ENCODE results near the gene OPRD1.

OPRD1 gene

GRCh38 chr1:28895896-28896608 lies 84.1 kb downstream of the OPRD1 start:
- H3K9me3 ChIP-seq (ENCODE audit: control insufficient read depth, insufficient read depth, low read depth, low read length) = no peaks in the 10 kb centered on the region
- H3K27me3 ChIP-seq (ENCODE audit: control insufficient read depth, insufficient read depth, low read length) = no peaks in the 10 kb centered on the region
- no peak overlapping the region for H3K9ac ChIP-seq (ENCODE audit: low read length)
- H3K36me3 ChIP-seq (ENCODE audit: control insufficient read depth, insufficient read depth, low read length) = no peaks in the 10 kb centered on the region
- no peak overlapping the region for H3K4me3 ChIP-seq (ENCODE audit: low read depth, low read length)
- no peaks in the 10 kb centered on the region; the same call in 1 of the 2 replicates for H3K4me1 ChIP-seq (ENCODE audit: control insufficient read depth, insufficient read depth, low read length)
- H3K27ac ChIP-seq (ENCODE audit: low read depth, low read length) = no peak overlapping the region

- H3K4me3 ChIP-seq (ENCODE audit: low read depth, low read length) = no peak overlapping the region
- no peak overlapping the region for H3K27ac ChIP-seq (ENCODE audit: low read depth, low read length)
- H3K9ac ChIP-seq (ENCODE audit: low read length) = no peak overlapping the region
- H3K27me3 ChIP-seq (ENCODE audit: control insufficient read depth, insufficient read depth, low read length) = no peaks in the 10 kb centered on the region
- no peaks in the 10 kb centered on the region for H3K36me3 ChIP-seq (ENCODE audit: control insufficient read depth, insufficient read depth, low read length)
- no peaks in the 10 kb centered on the region; the same call in 1 of the 2 replicates for H3K4me1 ChIP-seq (ENCODE audit: control insufficient read depth, insufficient read depth, low read length)
- no peaks in the 10 kb centered on the region for H3K9me3 ChIP-seq (ENCODE audit: control insufficient read depth, insufficient read depth, low read depth, low read length)
Measured at GRCh38 chr1:28896609-28896986, 84.6 kb downstream of the OPRD1 start.

DNA sequence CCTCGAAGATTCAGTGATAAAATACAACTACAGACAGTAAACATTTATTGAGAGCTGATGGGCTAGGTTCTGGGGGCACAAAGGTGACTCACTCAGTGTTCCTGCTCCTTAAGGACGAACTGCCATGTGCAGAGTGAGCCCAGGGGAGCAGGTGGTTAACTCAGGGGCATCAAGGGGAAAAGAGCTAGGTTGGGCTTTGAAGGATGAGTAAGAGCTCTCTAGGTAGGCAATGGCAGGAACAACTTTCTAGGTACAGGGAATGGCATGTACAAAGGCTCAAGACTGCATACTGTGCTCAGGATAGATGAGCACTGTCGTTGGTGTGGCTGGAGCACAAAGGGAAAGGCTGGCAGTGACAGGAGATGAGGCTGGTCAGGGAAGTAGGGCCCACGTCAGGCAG lies 85.8 kb downstream of the OPRD1 start:
- H3K4me1 ChIP-seq (ENCODE audit: control insufficient read depth, insufficient read depth, low read length) = no peaks in the 10 kb centered on the region; the same call in 1 of the 2 replicates
- H3K9ac ChIP-seq (ENCODE audit: low read length) = no peak overlapping the region
- H3K36me3 ChIP-seq (ENCODE audit: control insufficient read depth, insufficient read depth, low read length) = no peaks in the 10 kb centered on the region
- H3K9me3 ChIP-seq (ENCODE audit: control insufficient read depth, insufficient read depth, low read depth, low read length) = no peaks in the 10 kb centered on the region
- no peak overlapping the region for H3K27ac ChIP-seq (ENCODE audit: low read depth, low read length)
- no peaks in the 10 kb centered on the region for H3K27me3 ChIP-seq (ENCODE audit: control insufficient read depth, insufficient read depth, low read length)
- no peak overlapping the region for H3K4me3 ChIP-seq (ENCODE audit: low read depth, low read length)

DNA sequence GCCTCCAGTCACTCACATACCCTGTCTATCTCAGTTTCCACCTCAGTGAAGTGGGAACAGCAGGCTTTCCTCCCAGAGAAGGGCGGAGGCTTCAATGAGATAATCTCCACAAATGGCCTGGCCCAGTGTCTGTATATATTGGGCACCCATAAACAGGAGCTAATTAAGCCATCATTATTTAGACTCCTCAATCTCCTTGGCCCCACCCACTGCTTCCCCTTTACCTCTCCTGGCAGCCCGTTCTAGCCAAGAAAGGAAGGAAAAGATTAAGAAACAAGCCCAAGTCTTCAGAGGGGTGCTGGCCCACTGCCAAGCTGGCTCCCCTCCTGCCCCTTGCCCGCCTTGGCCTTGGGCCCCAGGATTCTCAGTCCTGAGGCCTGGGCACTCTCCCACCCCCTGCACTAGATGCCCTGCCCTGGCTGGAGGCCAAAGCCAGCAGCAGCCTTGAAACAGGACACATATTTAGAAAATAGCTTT lies 86.5 kb downstream of the OPRD1 start:
- Histone ChIP-seq H3K9me3 (ENCODE audit: control insufficient read depth, insufficient read depth, low read depth, low read length) (no peaks in the 10 kb centered on the region), H3K27me3 (ENCODE audit: control insufficient read depth, insufficient read depth, low read length) (no peaks in the 10 kb centered on the region), H3K36me3 (ENCODE audit: control insufficient read depth, insufficient read depth, low read length) (no peaks in the 10 kb centered on the region), H3K27ac (ENCODE audit: low read depth, low read length) (no peak overlapping the region), H3K4me3 (ENCODE audit: low read depth, low read length) (no peak overlapping the region), H3K9ac (ENCODE audit: low read length) (no peak overlapping the region), H3K4me1 (ENCODE audit: control insufficient read depth, insufficient read depth, low read length) (no peaks in the 10 kb centered on the region; the same call in 1 of the 2 replicates)

DNA sequence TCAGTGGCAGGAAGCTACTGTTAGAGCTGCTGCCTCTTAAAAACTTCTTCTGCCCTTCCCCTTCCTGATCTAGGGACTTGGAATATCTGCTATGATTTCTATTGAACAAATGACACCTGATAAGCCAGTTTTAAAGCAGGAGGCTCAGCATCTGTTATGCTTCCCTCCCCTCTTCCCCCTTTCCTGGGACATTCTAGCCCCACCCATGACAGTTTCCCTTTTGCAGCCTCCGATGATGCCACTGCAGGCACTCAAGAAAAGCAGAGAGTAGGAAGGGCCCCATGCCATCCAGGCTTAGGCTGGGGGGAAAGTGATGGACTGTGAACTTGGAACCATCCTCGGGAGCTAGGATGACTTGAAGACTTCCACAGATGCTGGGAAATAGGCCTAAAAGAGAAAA lies 87.3 kb downstream of the OPRD1 start:
- Histone ChIP-seq H3K27me3 (ENCODE audit: control insufficient read depth, insufficient read depth, low read length) (no peaks in the 10 kb centered on the region), H3K4me1 (ENCODE audit: control insufficient read depth, insufficient read depth, low read length) (no peaks in the 10 kb centered on the region; the same call in 1 of the 2 replicates), H3K9ac (ENCODE audit: low read length) (no peak overlapping the region), H3K27ac (ENCODE audit: low read depth, low read length) (no peak overlapping the region), H3K36me3 (ENCODE audit: control insufficient read depth, insufficient read depth, low read length) (no peaks in the 10 kb centered on the region), H3K9me3 (ENCODE audit: control insufficient read depth, insufficient read depth, low read depth, low read length) (no peaks in the 10 kb centered on the region), H3K4me3 (ENCODE audit: low read depth, low read length) (no peak overlapping the region)

- no peaks in the 10 kb centered on the region for H3K9me3 ChIP-seq (ENCODE audit: control insufficient read depth, insufficient read depth, low read depth, low read length)
- H3K27me3 ChIP-seq (ENCODE audit: control insufficient read depth, insufficient read depth, low read length) = no peaks in the 10 kb centered on the region
- no peaks in the 10 kb centered on the region for H3K36me3 ChIP-seq (ENCODE audit: control insufficient read depth, insufficient read depth, low read length)
- H3K4me3 ChIP-seq (ENCODE audit: low read depth, low read length) = no peak overlapping the region
- no peak overlapping the region for H3K9ac ChIP-seq (ENCODE audit: low read length)
- H3K4me1 ChIP-seq (ENCODE audit: control insufficient read depth, insufficient read depth, low read length) = no peaks in the 10 kb centered on the region; the same call in 1 of the 2 replicates
- no peak overlapping the region for H3K27ac ChIP-seq (ENCODE audit: low read depth, low read length)
Measured at GRCh38 chr1:28900562-28900961, 88.6 kb downstream of the OPRD1 start.

DNA sequence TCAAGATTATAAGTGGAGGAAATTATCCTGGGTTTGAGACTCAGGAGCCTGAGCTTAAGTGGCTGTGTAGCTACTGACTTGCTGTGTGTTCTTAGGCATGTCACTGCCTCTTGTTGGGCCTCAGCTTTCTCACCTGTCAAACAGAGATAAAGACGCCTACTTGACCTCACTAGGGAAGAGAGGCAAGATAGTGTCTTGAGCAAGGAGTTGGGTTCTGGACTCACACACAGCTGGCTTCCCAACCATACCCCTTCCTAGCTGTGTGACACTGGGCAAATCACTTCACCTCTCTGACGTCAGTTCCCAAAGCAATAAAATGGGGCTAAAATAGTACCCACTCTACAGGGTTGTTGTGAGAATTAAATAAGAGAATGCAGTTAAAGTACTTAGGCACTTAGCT lies 90.8 kb downstream of the OPRD1 start:
- H3K4me1 ChIP-seq (ENCODE audit: control insufficient read depth, insufficient read depth, low read length) = no peaks in the 10 kb centered on the region; the same call in 1 of the 2 replicates

DNA sequence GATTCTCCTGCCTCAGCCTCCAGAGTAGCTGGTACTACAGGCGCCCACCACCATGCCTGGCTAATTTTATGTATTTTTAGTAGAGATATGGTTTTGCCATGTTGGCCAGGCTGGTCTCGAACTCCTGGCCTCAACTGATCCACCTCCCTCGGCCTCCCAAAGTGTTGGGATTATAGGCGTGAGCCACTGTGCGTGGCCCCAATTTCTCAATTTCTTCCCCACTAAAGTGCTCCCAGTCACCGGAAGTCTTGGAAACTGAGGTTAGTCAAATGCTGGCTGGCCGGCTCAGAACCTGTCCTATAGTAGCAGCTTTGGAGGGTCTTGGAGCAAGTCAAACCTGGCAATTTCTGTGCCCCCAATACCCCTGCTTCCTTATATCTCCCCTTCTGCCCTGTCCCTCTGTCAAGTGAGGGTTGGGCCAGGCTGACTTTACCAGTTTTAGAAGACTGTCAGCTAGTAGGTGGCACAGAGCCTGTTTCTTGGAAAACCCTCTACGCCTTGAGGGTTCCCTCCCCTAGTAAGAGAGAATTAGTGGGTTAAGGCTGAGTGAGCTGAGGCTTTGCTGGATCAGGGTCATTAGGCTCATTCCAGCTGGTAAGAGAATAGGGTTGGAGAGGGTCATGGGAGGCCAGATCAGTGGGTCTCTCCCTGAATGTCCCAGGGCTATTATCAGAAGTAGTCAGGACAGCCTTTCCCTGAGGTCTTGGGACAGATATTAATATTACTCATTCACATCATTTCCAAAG lies 94.1 kb downstream of the OPRD1 start:
- no peaks in the 10 kb centered on the region for H3K27me3 ChIP-seq (ENCODE audit: control insufficient read depth, insufficient read depth, low read length)
- no peak overlapping the region for H3K9ac ChIP-seq (ENCODE audit: low read length)
- H3K27ac ChIP-seq (ENCODE audit: low read depth, low read length) = no peak overlapping the region
- no peak overlapping the region for H3K4me3 ChIP-seq (ENCODE audit: low read depth, low read length)
- H3K36me3 ChIP-seq (ENCODE audit: control insufficient read depth, insufficient read depth, low read length) = no peaks in the 10 kb centered on the region
- H3K9me3 ChIP-seq (ENCODE audit: control insufficient read depth, insufficient read depth, low read depth, low read length) = no peaks in the 10 kb centered on the region
- H3K4me1 ChIP-seq (ENCODE audit: control insufficient read depth, insufficient read depth, low read length) = peaks cover 3% of the 10 kb centered on the region; the same call in 1 of the 2 replicates

More for the DNA sequence above, 90.8 kb downstream of the OPRD1 start:
- H3K9ac ChIP-seq (ENCODE audit: low read length) = no peak overlapping the region
- no peaks in the 10 kb centered on the region for H3K9me3 ChIP-seq (ENCODE audit: control insufficient read depth, insufficient read depth, low read depth, low read length)
- no peaks in the 10 kb centered on the region for H3K27me3 ChIP-seq (ENCODE audit: control insufficient read depth, insufficient read depth, low read length)
- no peaks in the 10 kb centered on the region for H3K36me3 ChIP-seq (ENCODE audit: control insufficient read depth, insufficient read depth, low read length)
- no peak overlapping the region for H3K27ac ChIP-seq (ENCODE audit: low read depth, low read length)
- no peak overlapping the region for H3K4me3 ChIP-seq (ENCODE audit: low read depth, low read length)

GRCh38 chr1:28909198-28909597 lies 97.2 kb downstream of the OPRD1 start:
- Histone ChIP-seq H3K9me3 (ENCODE audit: control insufficient read depth, insufficient read depth, low read depth, low read length) (no peaks in the 10 kb centered on the region), H3K4me3 (ENCODE audit: low read depth, low read length) (no peak overlapping the region), H3K9ac (ENCODE audit: low read length) (no peak overlapping the region), H3K27me3 (ENCODE audit: control insufficient read depth, insufficient read depth, low read length) (no peaks in the 10 kb centered on the region), H3K27ac (ENCODE audit: low read depth, low read length) (no peak overlapping the region), H3K4me1 (ENCODE audit: control insufficient read depth, insufficient read depth, low read length) (peaks cover 9% of the 10 kb centered on the region; the same call in 1 of the 2 replicates), H3K36me3 (ENCODE audit: control insufficient read depth, insufficient read depth, low read length) (no peaks in the 10 kb centered on the region)

- Histone ChIP-seq H3K36me3 (ENCODE audit: control insufficient read depth, insufficient read depth, low read length) (no peaks in the 10 kb centered on the region), H3K9me3 (ENCODE audit: control insufficient read depth, insufficient read depth, low read depth, low read length) (no peaks in the 10 kb centered on the region), H3K4me1 (ENCODE audit: control insufficient read depth, insufficient read depth, low read length) (peaks cover 12% of the 10 kb centered on the region; the same call in 1 of the 2 replicates), H3K9ac (ENCODE audit: low read length) (no peak overlapping the region), H3K27ac (ENCODE audit: low read depth, low read length) (no peak overlapping the region), H3K27me3 (ENCODE audit: control insufficient read depth, insufficient read depth, low read length) (no peaks in the 10 kb centered on the region), H3K4me3 (ENCODE audit: low read depth, low read length) (no peak overlapping the region)
Measured at GRCh38 chr1:28910379-28911115, 98.6 kb downstream of the OPRD1 start.

All from HUES6 (cell line).